Endothelial cell (in vitro differentiated cells): ENCODE measurements around the gene OR7E24. TPM values are rescaled to one million over a fixed set of nuclear protein-coding genes. Genes with fewer than 3 reads are reported as not detected.

Experiments used
- DNase-seq: peaks from one replicate; pipeline ENCODE4 v3.0.0; 2021; ENCODE audit warnings: low spot score
- H3K27ac Mint-ChIP-seq: one replicate; pipeline ENCODE4 v1.8.0; 2021; ENCODE audit warnings: mixed read lengths, inconsistent platforms; ENCODE audit not compliant: unreplicated experiment
- H3K27me3 Mint-ChIP-seq: one replicate; pipeline ENCODE4 v1.8.0; 2021; ENCODE audit warnings: mild to moderate bottlenecking, moderate library complexity, mixed read lengths, inconsistent platforms; ENCODE audit not compliant: unreplicated experiment
- H3K36me3 Mint-ChIP-seq: one replicate; pipeline ENCODE4 v1.8.0; 2021; ENCODE audit warnings: mild to moderate bottlenecking, low read depth, mixed read lengths, inconsistent platforms; ENCODE audit not compliant: unreplicated experiment
- H3K4me1 Mint-ChIP-seq: one replicate; pipeline ENCODE4 v1.8.0; 2021; ENCODE audit warnings: mild to moderate bottlenecking, mixed read lengths, inconsistent platforms; ENCODE audit not compliant: unreplicated experiment
- H3K4me3 Mint-ChIP-seq: one replicate; pipeline ENCODE4 v1.8.0; 2021; ENCODE audit warnings: mild to moderate bottlenecking, mixed read lengths, inconsistent platforms; ENCODE audit not compliant: unreplicated experiment
- H3K9me3 Mint-ChIP-seq: one replicate; pipeline ENCODE4 v1.8.0; 2021; ENCODE audit warnings: mixed read lengths, inconsistent platforms; ENCODE audit not compliant: unreplicated experiment
- CTCF ChIP-seq: fragments of 200-600 bp; sonication (generic); IDR thresholded peaks from one replicate; pipeline ENCODE4 v1.5.0; 2021; ENCODE audit warnings: antibody characterized with exemption; ENCODE audit not compliant: unreplicated experiment
- total RNA-seq: library from RNA; stranded (reverse); fragmentation: NEBNext Ultra II Directional; extraction: Animal tissue kit (Norgen Biotek cat#: 25700); gene quantifications from one replicate; pipeline ENCODE4 v1.2.1, GENCODE V29; 2021; ENCODE audit not compliant: unreplicated experiment

Gene OR7E24
- total RNA-seq, 1 donor from 2014 or later = not detected

- Mint-ChIP-seq H3K4me1 (no peaks in the 10 kb centered on the region), H3K27me3 (peaks cover 2% of the 10 kb centered on the region), H3K27ac (no peak overlapping the region), H3K36me3 (peaks cover 14% of the 10 kb centered on the region), H3K4me3 (peak overlapping the region; percentile 38), H3K9me3 (peaks cover 26% of the 10 kb centered on the region)
- DNase-seq = no peak
- TF ChIP-seq CTCF = no peak
Observed at GRCh38 chr19:9289231-9289884, 38.6 kb downstream of the OR7E24 start.

GRCh38 chr19:9295411-9295849, 44.7 kb downstream of the OR7E24 start:
- H3K36me3 Mint-ChIP-seq = peaks cover 52% of the 10 kb centered on the region
- peak overlapping the region; percentile 44 for H3K4me3 Mint-ChIP-seq
- H3K4me1 Mint-ChIP-seq = no peaks in the 10 kb centered on the region
- no peak for DNase-seq
- H3K27me3 Mint-ChIP-seq = no peaks in the 10 kb centered on the region
- H3K9me3 Mint-ChIP-seq = peaks cover 46% of the 10 kb centered on the region
- H3K27ac Mint-ChIP-seq = no peak overlapping the region
- TF ChIP-seq CTCF = no peak

- peaks cover 55% of the 10 kb centered on the region for H3K9me3 Mint-ChIP-seq
- no peak overlapping the region for H3K27ac Mint-ChIP-seq
- TF ChIP-seq CTCF = no peak
- H3K4me3 Mint-ChIP-seq = peak overlapping the region; percentile 44
- peaks cover 61% of the 10 kb centered on the region for H3K36me3 Mint-ChIP-seq
- no peak for DNase-seq
- H3K4me1 Mint-ChIP-seq = no peaks in the 10 kb centered on the region
- H3K27me3 Mint-ChIP-seq = peaks cover 2% of the 10 kb centered on the region
Observed at GRCh38 chr19:9296336-9296735, 45.6 kb downstream of the OR7E24 start.

Other genes starting within 250 kb of the OR7E24 start
- gene MUC16, start 240.5 kb upstream of the OR7E24 start, total RNA-seq = not detected
- gene OR1M1, start 163.9 kb upstream of the OR7E24 start, total RNA-seq = not detected
- gene OR7G2, start 143.5 kb upstream of the OR7E24 start, total RNA-seq = not detected
- not detected for gene OR7G1, start 135.2 kb upstream of the OR7E24 start, total RNA-seq
- not detected for gene OR7G3, start 124.0 kb upstream of the OR7E24 start, total RNA-seq
- gene ZNF317, start 110.5 kb upstream of the OR7E24 start, total RNA-seq = 27.1 TPM
- gene OR7D2, start 72.0 kb upstream of the OR7E24 start, total RNA-seq = not detected
- not detected for gene OR7D4, start 31.3 kb upstream of the OR7E24 start, total RNA-seq
- 3.9 TPM for gene ZNF699, start 58.9 kb downstream of the OR7E24 start, total RNA-seq
- gene ZNF559, start 73.2 kb downstream of the OR7E24 start, total RNA-seq = 6.8 TPM
- gene ZNF177, start 112.1 kb downstream of the OR7E24 start, total RNA-seq = 1.1 TPM
- gene ZNF266, start 184.6 kb downstream of the OR7E24 start, total RNA-seq = 20.9 TPM
- gene ZNF560, start 247.7 kb downstream of the OR7E24 start, total RNA-seq = not detected